T-helper 9 cell (primary cell): ENCODE data around the gene VWA5B1.
"Not testable (repeated sequence)": the region's sequence is repeated elsewhere in the genome, so short reads cannot be mapped to it uniquely, and the experiment has no call there.

Experiments
- DNase-seq: peaks from one replicate; pipeline ENCODE4 v3.0.0-alpha.2; 2020

VWA5B1 gene

GRCh38 chr1:20281801-20282200 is 8.9 kb upstream of the VWA5B1 start:
- DNase-seq: no peak

- DNase-seq: no peak
Observed at GRCh38 chr1:20282533-20282932, 8.1 kb upstream of the VWA5B1 start.

GRCh38 chr1:20284046-20284445 is 6.6 kb upstream of the VWA5B1 start:
- DNase-seq: no peak

GRCh38 chr1:20284625-20285024 is 6.0 kb upstream of the VWA5B1 start:
- no peak for DNase-seq

DNA sequence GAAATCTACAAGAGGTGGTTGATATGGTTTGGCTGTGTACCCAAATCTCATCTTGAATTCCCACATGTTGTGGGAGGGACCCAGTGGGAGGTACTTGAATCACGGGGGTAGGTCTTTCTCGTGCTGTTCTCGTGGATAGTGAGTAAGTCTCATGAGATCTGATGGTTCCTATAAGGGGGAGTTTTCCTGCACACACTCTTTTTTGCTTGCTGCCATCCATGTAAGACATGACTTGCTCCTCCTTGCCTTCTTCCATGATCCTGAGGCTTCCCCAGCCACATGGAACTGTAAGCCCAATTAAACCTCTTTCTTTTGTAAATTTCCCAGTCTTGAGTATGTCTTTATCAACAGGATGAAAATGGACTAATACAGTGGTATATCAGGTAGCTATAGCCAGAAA is 5.2 kb upstream of the VWA5B1 start:
- DNase-seq: no peak

DNA sequence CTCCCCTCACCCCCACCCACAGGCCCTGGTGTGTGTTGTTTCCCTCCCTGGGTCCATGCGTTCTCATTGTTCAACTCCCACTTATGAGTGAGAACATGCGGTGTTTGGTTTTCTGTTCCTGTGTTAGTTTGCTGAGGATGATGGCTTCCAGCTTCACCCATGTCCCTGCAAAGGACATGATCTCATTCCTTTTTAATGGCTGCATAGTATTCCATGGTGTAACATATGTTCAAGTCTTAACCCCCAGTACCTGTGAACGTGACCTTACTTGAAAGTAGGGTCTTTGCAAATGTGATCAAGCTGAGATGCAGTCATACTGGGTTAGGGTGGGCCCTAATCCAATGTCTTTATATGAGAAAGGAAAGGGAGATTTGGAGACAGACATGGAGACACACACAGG is 3.0 kb upstream of the VWA5B1 start:
- DNase-seq: not testable (repeated sequence)

GRCh38 chr1:20291645-20292084 is 990 bp downstream of the VWA5B1 start:
- DNase-seq: no peak

DNA sequence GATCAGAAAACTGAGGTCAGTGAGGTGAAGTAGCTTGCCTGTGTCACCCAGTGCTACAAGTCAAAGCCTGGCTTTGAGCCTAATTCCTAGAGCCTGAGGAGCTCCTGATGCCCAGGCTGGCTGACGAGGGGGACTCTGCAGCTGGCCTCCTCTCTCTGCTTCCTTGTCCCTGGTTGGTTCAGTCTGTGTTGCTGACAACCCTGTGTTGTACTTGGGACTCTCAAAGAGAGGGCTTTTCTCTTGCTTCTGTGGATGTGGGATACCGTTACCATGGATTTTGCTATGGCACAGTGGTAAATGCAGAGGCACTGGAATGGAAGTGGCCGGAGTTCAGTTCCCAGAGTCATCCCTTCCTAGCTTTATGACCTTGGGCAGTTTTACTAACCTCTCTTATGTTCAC is 8.0 kb downstream of the VWA5B1 start:
- DNase-seq: no peak

DNA sequence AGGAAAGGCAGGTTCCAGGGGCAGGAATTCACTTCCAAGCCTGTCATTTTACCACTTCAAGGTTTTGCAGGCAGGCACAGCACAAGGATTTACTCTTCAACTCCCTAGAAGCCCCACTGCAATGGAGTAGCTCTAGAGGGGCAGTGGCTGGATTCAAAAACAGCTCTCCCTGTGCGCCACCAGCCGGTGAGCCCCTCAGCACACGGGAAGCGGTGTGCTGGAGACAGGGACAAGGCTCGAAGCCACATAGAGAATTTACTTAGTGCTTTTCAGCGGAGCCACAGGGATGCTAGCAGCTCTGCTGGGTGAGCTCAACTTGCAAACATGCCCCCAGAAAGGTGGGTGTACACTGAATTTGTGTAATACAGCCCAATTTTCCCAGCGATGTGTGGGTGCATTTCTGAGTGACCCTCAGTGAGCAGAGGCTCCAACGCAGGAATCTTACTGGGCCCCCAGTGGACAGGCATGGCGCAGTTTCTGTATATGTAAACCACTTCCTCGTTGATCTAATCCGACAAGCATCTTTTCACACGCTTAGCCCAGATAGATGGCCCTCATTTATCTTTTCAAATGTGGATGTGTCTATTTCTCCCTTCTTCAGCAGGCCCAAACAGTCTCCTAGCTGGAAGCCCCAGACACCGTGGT is 10.9 kb downstream of the VWA5B1 start:
- no peak for DNase-seq

DNA sequence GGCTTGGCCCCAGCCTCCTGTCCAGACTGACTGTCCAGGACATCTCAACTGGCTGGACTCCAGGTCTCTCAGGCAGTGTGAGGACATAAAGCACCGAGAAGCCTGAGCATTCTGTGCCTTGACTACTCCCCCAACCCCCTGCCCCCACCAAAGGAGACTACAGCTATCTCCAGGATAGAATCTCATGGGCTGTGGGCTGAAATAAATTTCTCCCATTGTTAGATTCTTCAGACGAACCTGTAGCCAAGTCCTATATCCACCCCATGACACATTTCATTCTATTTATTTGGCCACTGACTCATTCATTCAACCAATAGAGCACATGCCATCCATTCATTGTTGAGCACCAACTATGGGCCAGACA is 11.4 kb downstream of the VWA5B1 start:
- no peak for DNase-seq

DNA sequence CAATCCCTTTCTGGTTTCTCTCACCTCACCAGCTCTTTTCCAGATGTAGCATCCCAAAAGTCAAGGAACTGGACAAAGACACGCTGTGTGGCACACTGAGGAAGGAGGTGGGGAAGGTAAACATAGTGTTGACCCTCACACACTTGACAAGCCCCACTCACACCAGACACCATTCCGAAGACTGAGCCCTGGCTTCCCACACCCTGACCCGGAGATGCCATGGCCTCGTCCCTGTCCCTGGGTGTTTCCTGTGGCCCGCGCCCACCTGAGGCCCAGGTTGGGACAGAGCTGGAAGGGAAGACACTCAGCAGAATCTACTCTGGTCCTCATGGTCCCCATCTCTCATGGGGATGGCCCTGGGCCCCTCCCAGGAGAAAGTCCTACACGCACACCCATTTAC is 16.4 kb downstream of the VWA5B1 start:
- no peak for DNase-seq

GRCh38 chr1:20308569-20308968 is 17.9 kb downstream of the VWA5B1 start:
- no peak for DNase-seq

- no peak for DNase-seq
Observed at GRCh38 chr1:20311289-20311688, 20.6 kb downstream of the VWA5B1 start.

DNA sequence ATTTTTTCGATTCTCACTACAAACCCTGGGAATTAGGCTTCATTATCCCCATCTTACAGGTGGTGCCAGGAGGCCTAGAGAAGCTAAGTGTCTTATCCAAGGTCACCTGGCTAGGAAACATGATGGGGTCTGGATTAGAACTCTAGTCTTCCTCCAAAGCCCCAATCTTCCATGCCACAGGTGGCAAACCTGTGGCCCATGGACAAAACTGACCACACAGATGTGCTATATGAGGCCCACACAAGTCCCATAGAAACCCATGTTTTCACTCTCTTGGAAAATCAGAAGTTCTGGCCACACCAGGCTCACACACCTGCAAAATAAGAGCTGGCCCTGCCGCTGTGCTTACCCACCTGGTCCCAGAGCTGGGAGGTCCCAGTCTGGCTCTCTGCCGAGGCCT is 21.6 kb downstream of the VWA5B1 start:
- no peak for DNase-seq

DNA sequence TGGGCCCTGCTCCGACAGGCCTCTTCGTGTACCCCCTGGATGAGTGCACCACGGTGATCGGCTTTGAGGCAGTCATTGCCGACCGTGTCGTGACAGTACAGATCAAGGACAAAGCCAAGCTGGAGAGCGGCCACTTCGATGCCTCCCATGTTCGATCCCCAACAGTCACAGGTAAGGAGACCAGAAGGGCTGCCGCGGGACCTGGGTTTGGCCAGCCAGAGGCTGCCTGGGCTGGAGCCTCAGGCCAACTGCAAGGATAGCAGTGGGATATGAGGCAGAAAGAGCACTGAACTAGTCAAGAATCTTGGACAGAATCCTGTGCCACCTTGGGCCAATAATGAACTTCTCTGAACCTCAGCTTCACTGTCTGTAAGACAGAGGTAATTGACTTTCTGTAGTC is 22.1 kb downstream of the VWA5B1 start:
- DNase-seq: no peak

DNA sequence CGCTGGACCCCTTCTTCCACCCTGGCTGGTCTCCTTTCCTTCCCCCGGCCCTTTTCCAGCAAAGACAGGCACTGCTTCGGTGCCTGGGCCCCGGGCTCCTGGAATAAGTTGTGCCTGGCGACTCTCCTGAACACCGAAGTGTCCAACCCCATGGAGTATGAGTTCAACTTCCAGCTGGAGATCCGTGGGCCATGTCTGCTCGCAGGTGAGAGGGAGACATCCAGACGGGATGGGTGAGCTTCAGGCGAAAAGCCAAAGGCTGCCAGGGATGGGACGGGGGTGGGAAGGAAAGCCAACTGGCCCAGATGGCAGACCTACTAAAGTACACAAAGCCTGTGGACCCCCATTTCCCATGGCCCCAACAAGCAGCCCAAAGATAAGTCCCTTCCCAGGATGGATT is 26.8 kb downstream of the VWA5B1 start:
- no peak for DNase-seq

DNA sequence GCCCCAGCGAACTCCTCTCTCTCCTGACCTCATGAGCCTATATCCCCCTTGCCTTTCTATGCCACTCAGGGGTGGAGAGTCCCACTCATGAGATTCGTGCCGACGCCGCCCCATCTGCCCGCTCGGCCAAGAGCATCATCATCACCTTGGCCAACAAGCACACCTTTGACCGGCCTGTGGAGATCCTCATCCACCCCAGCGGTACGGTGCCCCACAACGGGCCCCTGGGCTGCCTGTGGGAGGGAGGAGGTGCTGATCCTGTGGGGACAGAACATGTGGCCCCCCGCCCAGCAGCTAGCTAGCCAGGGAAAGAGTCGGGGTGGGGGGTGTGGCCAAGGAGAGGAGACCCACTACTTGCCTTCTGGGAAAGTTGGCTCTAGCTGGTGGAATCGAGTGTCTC is 27.8 kb downstream of the VWA5B1 start:
- DNase-seq: no peak

GRCh38 chr1:20318971-20319370 is 28.3 kb downstream of the VWA5B1 start:
- no peak for DNase-seq

DNA sequence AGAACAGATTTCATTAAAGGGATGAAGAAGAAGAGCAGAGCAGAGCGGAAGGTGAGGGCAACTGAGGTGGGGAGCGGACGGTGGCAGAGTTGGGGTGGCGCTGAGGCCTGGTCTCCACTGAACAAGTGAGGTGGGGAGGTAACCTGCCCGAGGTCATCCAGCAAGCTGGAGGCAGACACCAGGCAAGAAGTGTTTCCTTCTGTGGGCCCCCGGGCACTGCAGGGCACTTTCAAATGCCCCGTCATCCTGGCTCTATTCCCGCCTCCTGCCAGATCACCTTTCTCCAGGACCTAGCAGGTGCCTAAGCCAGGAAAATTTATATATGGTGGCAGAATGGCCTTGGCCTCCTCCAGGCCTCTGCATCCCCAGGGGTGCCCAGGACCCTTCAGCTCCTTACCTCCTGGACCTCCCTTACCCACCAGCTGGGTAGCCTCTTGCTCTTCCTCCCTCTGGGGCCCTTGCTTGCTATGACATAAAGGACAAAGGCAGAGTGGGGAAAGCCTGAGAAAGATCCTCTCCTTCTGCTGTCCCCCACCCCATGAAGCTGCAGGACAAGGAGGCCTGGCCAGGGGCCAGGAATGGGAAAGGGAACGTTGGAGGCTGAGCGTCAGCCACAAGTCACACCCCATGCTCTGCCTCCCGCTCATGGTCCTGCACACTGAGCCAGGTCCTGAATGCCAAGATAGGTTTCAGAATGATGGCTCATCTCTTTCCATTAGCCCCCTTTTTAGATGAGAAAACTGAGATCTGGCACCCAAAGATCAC is 29.0 kb downstream of the VWA5B1 start:
- no peak for DNase-seq

GRCh38 chr1:20320704-20321103 is 30.0 kb downstream of the VWA5B1 start:
- DNase-seq: no peak

DNA sequence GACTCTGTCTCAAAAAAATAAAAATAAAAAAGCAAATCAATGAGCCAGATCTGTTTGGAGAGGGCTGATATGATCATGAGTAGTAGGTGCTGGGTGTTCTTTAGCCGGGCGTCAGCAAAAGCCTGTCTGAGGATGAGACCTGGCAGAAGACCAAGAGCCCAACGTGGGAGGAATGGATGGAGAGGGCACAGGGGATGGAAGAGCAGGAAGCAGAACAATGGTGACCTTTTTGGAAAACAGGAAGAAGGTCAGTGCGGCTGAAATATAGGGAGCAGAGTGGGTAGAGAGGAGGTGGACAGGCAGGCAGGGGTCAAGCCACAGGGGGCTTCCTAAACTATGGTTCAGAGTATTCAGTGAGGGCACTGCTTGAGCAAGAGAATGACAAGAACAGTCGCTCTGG is 30.9 kb downstream of the VWA5B1 start:
- no peak for DNase-seq

DNA sequence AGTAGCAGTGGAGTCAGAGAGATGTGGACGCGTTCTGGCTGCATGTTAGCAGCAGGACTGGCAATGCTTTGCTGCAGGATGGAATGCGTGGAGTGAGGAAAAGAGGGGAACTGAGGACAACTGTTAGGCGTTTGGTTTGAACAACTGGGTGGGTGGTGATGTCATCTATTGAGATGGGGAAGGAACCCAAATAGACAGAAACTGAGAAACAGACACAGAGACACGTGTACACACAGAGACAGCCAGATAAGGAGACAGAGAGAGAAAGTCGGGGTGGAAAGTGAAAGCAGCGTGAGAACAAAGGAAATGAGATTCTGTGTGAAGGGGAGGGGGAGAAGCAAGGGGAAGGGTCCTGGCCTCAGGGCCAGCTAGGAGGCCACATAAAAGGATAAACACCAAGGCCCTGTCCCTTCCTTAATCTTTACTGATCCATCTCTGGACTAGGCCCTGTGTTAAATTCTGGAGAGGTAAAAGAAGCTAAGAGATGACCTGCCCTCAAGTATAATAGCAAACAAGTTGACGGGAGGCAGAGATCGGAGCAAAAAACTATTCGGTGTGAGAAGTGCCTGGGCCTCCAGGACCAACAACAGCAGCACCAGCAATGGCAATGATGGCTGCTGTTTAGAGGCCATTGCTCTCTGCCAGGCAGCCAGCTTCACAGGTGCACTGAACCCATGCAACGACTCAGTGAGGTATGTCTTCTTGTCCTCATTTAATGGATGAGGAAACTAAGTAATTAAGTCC is 31.6 kb downstream of the VWA5B1 start:
- DNase-seq: no peak

DNA sequence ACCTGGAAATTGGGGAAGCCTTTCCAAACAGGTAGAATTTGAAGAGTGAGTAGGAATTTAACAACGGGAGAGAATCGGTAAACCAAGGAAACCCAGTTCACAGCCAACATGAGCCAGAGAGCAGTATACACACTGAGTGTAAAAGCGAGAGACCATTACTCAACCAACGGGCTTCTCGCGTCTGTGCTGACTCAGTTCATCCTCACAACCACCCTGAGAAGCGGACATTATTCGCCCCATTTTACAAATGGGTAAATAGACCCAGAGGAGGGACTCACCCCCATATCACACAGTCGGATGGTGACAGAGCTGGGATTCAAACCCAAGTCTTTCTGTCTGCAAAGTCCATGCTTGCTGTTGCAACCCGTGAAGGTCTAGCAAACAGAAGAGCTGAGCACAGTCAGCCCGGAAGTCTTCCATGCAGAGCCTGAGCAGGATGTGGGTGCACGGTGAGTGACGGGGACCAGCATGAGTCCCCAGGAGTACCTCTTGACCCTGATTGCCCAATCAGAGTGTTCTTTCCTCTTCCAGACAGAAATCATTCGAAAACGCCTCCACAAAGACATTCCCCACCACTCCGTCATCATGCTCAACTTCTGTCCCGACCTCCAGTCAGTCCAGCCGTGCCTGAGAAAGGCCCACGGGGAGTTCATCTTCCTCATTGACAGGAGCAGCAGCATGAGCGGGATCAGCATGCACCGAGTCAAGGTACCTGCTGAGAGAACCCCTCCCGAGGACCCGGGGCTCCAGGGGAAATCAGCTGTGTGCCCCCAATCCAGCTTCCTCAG is 32.3 kb downstream of the VWA5B1 start:
- DNase-seq: peak; percentile 26
